ENCODE data around the gene RICTOR.

The RICTOR gene

GRCh38 chr5:39074017-39074814, at the start of gene RICTOR:
TSS of gene RICTOR (minus strand) at chr5:39074399. CDS start at chr5:39074377, 22 bp downstream.
- DNase-seq (ENCODE audit: low read depth in 2 of 2): peak; percentile 88

- no peak for DNase-seq (ENCODE audit: low read depth in 2 of 2)
Measured at GRCh38 chr5:39121922-39122321, 47.7 kb upstream of the RICTOR start.

GRCh38 chr5:39121315-39121714, 47.1 kb upstream of the RICTOR start:
- no peak for DNase-seq (ENCODE audit: low read depth in 2 of 2)

GRCh38 chr5:39120052-39120420, 45.8 kb upstream of the RICTOR start:
- no peak for DNase-seq (ENCODE audit: low read depth in 2 of 2)

GRCh38 chr5:39119404-39120051, 45.3 kb upstream of the RICTOR start:
- no peak for DNase-seq (ENCODE audit: low read depth in 2 of 2)

- DNase-seq (ENCODE audit: low read depth in 2 of 2): no peak
Measured at GRCh38 chr5:39118638-39119037, 44.4 kb upstream of the RICTOR start.

GRCh38 chr5:39117401-39117800, 43.2 kb upstream of the RICTOR start:
- DNase-seq (ENCODE audit: low read depth in 2 of 2): no peak

- DNase-seq (ENCODE audit: low read depth in 2 of 2): no peak
Measured at GRCh38 chr5:39116344-39117170, 42.4 kb upstream of the RICTOR start.

GRCh38 chr5:39115644-39116343, 41.6 kb upstream of the RICTOR start:
- no peak for DNase-seq (ENCODE audit: low read depth in 2 of 2)

- no peak for DNase-seq (ENCODE audit: low read depth in 2 of 2)
Measured at GRCh38 chr5:39114155-39114554, 40.0 kb upstream of the RICTOR start.

GRCh38 chr5:39113354-39113953, 39.3 kb upstream of the RICTOR start:
- no peak for DNase-seq (ENCODE audit: low read depth in 2 of 2)

GRCh38 chr5:39109606-39110005, 35.4 kb upstream of the RICTOR start:
- DNase-seq (ENCODE audit: low read depth in 2 of 2): no peak

GRCh38 chr5:39108987-39109386, 34.8 kb upstream of the RICTOR start:
- DNase-seq (ENCODE audit: low read depth in 2 of 2): no peak

GRCh38 chr5:39107350-39107749, 33.2 kb upstream of the RICTOR start:
- DNase-seq (ENCODE audit: low read depth in 2 of 2): no peak

GRCh38 chr5:39106322-39106721, 32.1 kb upstream of the RICTOR start:
- no peak for DNase-seq (ENCODE audit: low read depth in 2 of 2)

- no peak for DNase-seq (ENCODE audit: low read depth in 2 of 2)
Measured at GRCh38 chr5:39104221-39104620, 30.0 kb upstream of the RICTOR start.

- no peak for DNase-seq (ENCODE audit: low read depth in 2 of 2)
Measured at GRCh38 chr5:39102684-39103155, 28.5 kb upstream of the RICTOR start.

- DNase-seq (ENCODE audit: low read depth in 2 of 2): no peak
Measured at GRCh38 chr5:39100851-39101396, 26.7 kb upstream of the RICTOR start.

- DNase-seq (ENCODE audit: low read depth in 2 of 2): no peak
Measured at GRCh38 chr5:39100301-39100850, 26.2 kb upstream of the RICTOR start.

GRCh38 chr5:39099831-39100230, 25.6 kb upstream of the RICTOR start:
- DNase-seq (ENCODE audit: low read depth in 2 of 2): no peak

- no peak for DNase-seq (ENCODE audit: low read depth in 2 of 2)
Measured at GRCh38 chr5:39093352-39093751, 19.2 kb upstream of the RICTOR start.

Data from stimulated activated CD8-positive, alpha-beta memory T cell treated with anti-CD3 and anti-CD28 coated beads, Interleukin-15, amount 100 ng/mL, for 48 hours (primary cell).